Epithelial cell of proximal tubule (primary cell): ENCODE results near the gene HOXA3. TPM values are rescaled to one million over a fixed set of nuclear protein-coding genes. Genes with fewer than 3 reads are reported as not detected.
A peak's percentile ranks its signal among the peaks of the same experiment; 100 is the strongest.

ENCODE experiments used
- DNase-seq: peaks from one replicate; pipeline ENCODE4 v3.0.0-alpha.2; 2011; ENCODE audit warnings: low read depth
- H3K4me3 ChIP-seq: 2 replicates; pipeline ENCODE4 v1.5.1; 2011; ENCODE audit warnings: low read depth, mild to moderate bottlenecking, low read length
- total RNA-seq: library from RNA; depleted of rRNA; stranded (reverse); fragments of >200 nt; gene quantifications from 2 replicates; pipeline ENCODE4 v1.2.3, GENCODE V29; 2015
- TF ChIP-seq, protein P1 (sequence below): conservative IDR thresholded peaks from 2 replicates; pipeline ENCODE4 v1.5.1; 2012; ENCODE audit warnings: low read depth, mild to moderate bottlenecking, low read length

The HOXA3 gene
- total RNA-seq, 1 donor from 2014 or later: 33.2 TPM

DNA sequence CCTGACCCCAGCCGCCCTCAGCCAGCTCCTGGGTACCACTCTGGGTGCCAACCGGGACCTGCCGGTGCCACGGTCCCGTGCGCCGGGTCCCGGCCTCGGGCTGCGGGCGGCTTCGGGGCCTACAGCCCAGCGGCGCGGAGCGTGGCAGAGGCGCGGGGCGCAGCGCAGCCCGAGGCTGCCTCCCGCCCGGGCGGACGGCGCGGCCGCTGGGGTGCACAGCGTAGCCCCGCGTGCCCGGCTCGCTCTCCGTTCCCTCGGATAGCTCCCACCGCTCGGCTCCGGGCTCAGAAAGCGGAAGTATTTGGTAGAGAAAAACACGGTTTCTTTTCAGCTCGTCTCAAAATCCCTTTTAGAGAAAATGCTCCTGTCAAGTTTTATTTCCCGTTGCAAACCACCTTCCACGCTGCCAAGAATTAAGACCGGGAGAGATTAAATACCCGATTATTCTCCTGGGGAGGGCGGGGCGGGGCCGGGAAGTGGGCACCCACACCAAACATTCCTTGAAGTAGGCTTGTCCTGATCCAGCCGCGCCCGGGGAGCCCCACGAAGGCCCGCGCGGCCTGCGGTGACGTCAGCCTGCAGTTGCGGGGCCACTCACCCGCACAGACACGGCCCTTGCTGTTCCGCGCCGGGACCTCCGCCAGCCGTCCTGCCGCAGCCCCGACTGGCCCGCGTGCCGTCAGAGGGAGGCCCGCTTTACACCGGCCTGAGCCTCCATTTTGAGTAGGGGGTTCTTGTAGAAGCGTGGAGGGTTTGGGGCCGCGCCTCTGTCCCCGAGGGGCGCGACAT, 40.4 kb upstream of the HOXA3 start:
- peak overlapping the region; percentile 33 for H3K4me3 ChIP-seq
- no peak for DNase-seq
- TF ChIP-seq, protein P1, sequence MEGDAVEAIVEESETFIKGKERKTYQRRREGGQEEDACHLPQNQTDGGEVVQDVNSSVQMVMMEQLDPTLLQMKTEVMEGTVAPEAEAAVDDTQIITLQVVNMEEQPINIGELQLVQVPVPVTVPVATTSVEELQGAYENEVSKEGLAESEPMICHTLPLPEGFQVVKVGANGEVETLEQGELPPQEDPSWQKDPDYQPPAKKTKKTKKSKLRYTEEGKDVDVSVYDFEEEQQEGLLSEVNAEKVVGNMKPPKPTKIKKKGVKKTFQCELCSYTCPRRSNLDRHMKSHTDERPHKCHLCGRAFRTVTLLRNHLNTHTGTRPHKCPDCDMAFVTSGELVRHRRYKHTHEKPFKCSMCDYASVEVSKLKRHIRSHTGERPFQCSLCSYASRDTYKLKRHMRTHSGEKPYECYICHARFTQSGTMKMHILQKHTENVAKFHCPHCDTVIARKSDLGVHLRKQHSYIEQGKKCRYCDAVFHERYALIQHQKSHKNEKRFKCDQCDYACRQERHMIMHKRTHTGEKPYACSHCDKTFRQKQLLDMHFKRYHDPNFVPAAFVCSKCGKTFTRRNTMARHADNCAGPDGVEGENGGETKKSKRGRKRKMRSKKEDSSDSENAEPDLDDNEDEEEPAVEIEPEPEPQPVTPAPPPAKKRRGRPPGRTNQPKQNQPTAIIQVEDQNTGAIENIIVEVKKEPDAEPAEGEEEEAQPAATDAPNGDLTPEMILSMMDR: no peak

DNA sequence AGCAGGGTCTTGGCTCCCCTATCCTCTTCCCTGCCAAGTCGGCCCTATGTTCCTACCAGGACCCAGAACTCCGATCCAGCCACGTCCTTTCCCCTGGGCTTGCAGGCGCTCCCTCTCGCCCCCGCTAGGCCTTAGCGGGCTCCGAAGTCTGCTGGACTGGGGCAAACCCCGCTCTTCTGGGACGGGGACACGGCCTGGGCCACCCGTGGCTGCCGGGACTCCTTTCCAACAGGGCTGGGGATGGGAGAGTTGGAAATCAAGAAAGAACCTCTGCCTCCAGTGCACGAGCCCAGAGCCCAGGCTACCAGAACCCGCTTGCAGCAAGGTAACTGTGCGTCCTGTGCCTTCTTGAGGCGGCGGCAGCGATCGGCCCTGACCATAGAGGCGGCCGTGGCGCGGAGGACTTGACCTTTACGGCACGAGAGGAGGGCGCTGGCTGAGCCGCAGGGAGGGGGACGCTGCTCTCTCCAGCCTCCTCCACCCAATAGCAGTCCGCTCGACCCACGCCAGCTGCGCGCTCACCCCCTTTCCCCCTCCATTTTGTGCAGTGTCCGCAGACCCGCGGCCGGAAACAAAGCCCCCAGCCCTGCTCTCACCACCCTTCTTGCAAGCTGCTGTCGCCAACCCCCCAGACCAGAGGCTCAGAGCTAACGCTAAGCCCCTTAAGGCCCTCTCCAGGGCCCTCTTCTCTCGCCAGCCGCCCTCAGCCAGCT, 39.6 kb upstream of the HOXA3 start:
- no peak for DNase-seq
- TF ChIP-seq, protein P1: no peak
- no peak overlapping the region for H3K4me3 ChIP-seq

DNA sequence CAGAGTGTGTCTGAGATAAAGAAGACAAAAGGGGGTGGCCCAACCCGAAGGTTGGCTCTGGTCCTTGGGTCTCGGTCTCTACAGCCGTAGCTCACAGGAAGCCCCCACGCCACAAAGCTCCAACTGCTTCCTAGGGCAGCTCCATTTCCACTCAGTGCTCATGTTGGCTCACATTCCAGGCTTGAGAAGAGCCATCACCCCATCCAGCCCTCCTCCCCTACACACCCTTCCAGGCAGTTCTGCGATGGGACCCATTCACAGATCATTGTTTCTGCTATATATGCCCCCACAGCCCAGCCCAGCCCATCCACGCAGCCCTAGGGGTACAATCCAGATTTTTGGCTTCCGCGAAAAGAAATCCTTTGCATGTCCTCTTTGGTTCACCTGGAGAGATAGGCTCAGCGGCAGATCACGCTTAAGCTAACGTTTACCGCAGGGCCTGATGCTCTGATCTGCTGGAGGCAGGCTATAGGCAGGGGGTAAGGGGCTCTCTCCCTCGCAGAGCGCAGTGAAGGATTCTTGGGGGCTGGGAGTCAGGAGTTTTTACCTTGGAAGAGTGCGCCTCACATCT, 38.9 kb upstream of the HOXA3 start:
- TF ChIP-seq, protein P1: no peak
- DNase-seq: no peak
- H3K4me3 ChIP-seq: no peak overlapping the region

DNA sequence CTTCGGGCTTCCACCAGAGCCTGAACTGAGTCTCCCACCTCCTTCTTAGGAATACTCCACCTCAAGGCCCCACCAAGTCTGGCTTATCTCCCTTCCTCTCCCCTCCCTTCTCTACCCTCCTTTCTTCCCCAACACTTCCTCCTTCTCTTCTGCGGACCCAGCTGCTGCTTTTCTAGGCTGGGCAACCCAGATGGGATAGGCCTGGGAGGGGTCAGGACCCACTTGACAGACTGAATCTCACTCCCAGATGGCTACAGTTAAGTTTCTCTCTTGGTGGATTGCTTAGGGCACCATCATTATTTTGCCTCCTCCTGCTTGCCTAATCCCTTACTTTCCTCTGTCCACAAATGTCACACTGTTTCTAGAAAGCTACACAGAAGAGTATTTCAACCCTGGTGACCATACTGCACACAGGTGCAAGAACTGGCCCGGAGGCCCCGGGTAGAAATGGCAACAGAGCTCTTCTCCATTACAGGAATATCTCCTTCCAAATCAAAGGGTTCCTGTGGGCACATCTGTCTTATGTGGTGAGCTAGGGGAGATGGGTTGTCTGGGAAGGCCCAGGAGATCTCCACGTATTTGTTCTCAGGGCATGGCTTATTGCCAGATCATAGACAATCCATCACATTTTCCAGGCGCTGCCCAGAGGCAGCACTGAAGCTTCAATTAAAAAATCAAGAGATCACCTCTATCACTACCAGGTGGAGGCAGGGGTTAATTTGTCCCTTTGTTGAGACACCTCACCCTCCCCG, 37.8 kb upstream of the HOXA3 start:
- no peak overlapping the region for H3K4me3 ChIP-seq
- TF ChIP-seq, protein P1: no peak
- no peak for DNase-seq

DNA sequence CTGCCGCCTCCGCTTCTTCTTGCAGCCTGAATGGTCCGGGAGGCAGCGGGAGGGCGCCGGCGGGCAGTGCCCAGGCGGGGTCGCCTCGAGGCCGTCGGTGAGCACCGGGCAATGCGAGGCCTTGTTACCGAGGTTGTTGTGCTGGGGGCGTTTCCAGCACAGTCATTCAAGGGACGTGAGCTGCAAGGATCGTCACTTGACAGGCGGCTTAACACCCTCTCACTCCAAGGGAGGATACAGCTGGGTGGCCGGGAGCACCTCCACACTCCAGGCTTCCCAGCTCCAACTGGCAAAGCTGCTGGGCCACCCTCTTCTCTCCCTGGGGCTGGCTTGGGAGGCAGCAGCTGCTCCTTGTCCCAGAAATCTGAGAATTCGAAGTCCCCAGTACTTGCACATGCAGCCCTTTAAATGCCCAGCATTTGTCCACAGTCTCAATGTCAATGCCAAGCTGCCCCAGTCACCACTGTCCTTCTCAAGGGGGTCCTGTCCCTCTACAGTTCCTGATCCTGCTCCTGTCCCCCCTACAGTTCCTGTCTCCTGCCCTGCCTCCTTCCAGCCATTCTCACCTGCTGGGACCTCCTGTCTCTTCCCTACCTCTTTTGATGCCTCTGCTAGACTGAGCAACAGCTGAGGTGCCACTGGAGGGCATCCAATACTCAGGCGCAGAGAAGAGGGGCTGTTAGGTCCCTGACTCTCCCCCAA, 37.1 kb upstream of the HOXA3 start:
- DNase-seq: no peak
- TF ChIP-seq, protein P1: no peak
- H3K4me3 ChIP-seq: peak overlapping the region; percentile 42
